Panc1 (cell line): ENCODE results near the gene MYCBPAP. TPM values are rescaled to one million over a fixed set of nuclear protein-coding genes. Genes with fewer than 3 reads are reported as not detected.

ENCODE experiments used
- ATAC-seq: fragments of 200-7000 bp; cut with Tn5 transposase; 2 replicates; pipeline ENCODE4 v1.9.1; 2020; ENCODE audit warnings: mild to moderate bottlenecking, moderate library complexity
- BruUV-seq: library from RNA; stranded (reverse); fragments of 400-500 nt; replicated peaks from 2 replicates; lab custom pipeline; 2021; lab: Mats Ljungman, UMichigan
- CTCF ChIA-PET: fragments of 300-600 bp; sonication (Branson Sonifier 250); formaldehyde crosslinking; loops from one replicate; lab custom pipeline; 2022; ENCODE audit warnings: antibody characterized with exemption; lab: Charles Lee
- POLR2A ChIA-PET: fragments of 300-600 bp; sonication (Branson Sonifier 250); formaldehyde crosslinking; loops from one replicate; lab custom pipeline; 2022; ENCODE audit warnings: antibody characterized with exemption; lab: Charles Lee
- DNase-seq: peaks from one replicate; pipeline ENCODE4 v3.0.0-alpha.2; 2010; ENCODE audit warnings: low read depth, low spot score
- H3K27ac ChIP-seq: 2 replicates; pipeline ENCODE4 v1.5.1; 2011; ENCODE audit warnings: mild to moderate bottlenecking, low read length, inconsistent platforms
- H3K27me3 ChIP-seq: fragments of 200-500 bp; sonication (Bioruptor generic); 2 replicates; pipeline ENCODE4 v1.6.0; 2014; ENCODE audit warnings: low read length, inconsistent platforms; ENCODE audit not compliant: control insufficient read depth, insufficient read depth
- H3K36me3 ChIP-seq: fragments of 200-500 bp; sonication (Bioruptor generic); 2 replicates; pipeline ENCODE4 v1.5.1; 2014; ENCODE audit warnings: inconsistent platforms, mild to moderate bottlenecking, low read length, moderate library complexity; ENCODE audit not compliant: control insufficient read depth, insufficient read depth
- H3K4me1 ChIP-seq: 2 replicates; pipeline ENCODE4 v1.5.1; 2011; ENCODE audit warnings: inconsistent platforms, mild to moderate bottlenecking, low read length, moderate library complexity; ENCODE audit not compliant: control insufficient read depth, insufficient read depth
- H3K4me3 ChIP-seq, 2 experiments: 2 replicates each; pipeline ENCODE4 v1.5.1; 2011 to 2012; ENCODE audit warnings: low read depth in 2 of 2, low read length in 2 of 2, mild to moderate bottlenecking in 2 of 2, inconsistent platforms in 1 of 2, moderate library complexity in 1 of 2
- H3K9me3 ChIP-seq: fragments of 200-500 bp; sonication (Bioruptor generic); 2 replicates; pipeline ENCODE4 v1.5.1; 2014; ENCODE audit warnings: low read depth, mild to moderate bottlenecking, inconsistent platforms, low read length, moderate library complexity; ENCODE audit not compliant: control insufficient read depth, insufficient read depth
- POLR2AphosphoS5 ChIP-seq: IDR thresholded peaks from 2 replicates; pipeline ENCODE4 v1.6.1; 2012; ENCODE audit warnings: mild to moderate bottlenecking, low read depth, low read length, moderate library complexity
- SIN3A ChIP-seq: IDR thresholded peaks from 2 replicates; pipeline ENCODE4 v1.6.1; 2012; ENCODE audit warnings: low read depth, mild to moderate bottlenecking, low read length, moderate library complexity, borderline replicate concordance; ENCODE audit not compliant: insufficient read depth
- TCF7L2 ChIP-seq: IDR thresholded peaks from 2 replicates; pipeline ENCODE4 v1.6.1; 2011; ENCODE audit warnings: mild to moderate bottlenecking, low read depth, low read length, inconsistent platforms
- in situ Hi-C: cut with HindIII; loops from 2 replicates; pipeline ENCODE4 v1.10.0; 2016; ENCODE audit warnings: low sequenced_read_pairs, low pct_unique_long_range_greater_than_20kb
- intact Hi-C: fragments of 100-400 bp; cut with micrococcal nuclease; formaldehyde crosslinking; loops from one replicate; pipeline ENCODE4 v1.10.0; 2022; ENCODE audit not compliant: unreplicated experiment
- total RNA-seq: library from RNA; stranded (reverse); gene quantifications from one replicate; pipeline ENCODE4 v1.2.1, GENCODE V29; 2021; ENCODE audit not compliant: unreplicated experiment
- TF ChIP-seq, protein P1 (sequence below): fragments of 450-650 bp; IDR thresholded peaks from 2 replicates; pipeline ENCODE4 v1.5.1; 2017; ENCODE audit warnings: mild to moderate bottlenecking
- TF ChIP-seq, protein P2 (sequence below), 2 experiments: IDR thresholded peaks; 2 replicates each; pipeline ENCODE4 v1.6.1; 2011 to 2012; ENCODE audit warnings: low read depth in 2 of 2, control low read depth in 1 of 2, low read length in 1 of 2, mild to moderate bottlenecking in 1 of 2, moderate library complexity in 1 of 2; ENCODE audit not compliant: insufficient read depth in 1 of 2

MYCBPAP gene
- total RNA-seq, 1 experiment from 2014 or later = 2.2 TPM

DNA sequence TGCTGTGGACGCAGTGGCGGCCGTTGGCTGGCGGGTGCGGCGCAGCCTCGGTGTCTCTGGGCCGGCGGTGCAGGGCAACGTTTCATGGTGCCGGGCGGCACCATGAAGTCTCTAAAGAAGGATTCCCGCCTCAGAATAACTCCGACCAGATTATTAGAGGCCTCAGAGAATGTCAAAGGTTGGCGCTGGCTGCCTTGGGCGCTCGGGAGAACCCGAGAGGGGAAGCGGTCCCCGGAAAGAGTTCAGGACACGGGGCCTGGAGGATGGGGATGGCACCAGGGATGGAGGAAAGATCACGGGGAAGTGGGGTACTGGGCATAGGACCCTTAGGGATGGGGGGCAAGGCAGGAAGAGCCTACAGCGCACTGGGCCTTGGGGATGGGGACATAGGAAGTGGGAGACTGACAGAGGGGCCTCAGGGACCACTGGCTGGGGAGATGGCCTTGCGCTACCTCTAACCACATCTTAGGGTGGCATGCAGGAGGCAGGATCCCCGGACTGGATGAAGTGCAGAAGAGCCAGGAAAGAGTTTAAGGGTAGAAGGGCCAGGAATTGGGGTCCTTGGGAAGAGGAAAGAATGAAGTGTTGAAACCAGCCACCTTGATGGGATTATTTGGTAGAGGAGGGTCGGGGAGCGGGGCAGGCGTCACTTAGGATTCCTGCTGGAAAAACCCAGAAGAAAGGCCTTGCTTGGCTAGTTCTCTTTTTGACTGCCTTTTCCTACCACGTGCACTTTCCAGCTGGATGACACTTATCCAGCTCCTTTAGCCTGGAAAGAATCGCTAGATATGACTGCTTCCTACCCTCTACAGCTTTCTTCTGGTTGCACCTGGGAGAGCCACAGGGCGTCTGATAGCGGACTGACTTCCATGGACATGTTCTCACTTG lies 578 bp downstream of the MYCBPAP start:
- ATAC-seq = peak; percentile 33

DNA sequence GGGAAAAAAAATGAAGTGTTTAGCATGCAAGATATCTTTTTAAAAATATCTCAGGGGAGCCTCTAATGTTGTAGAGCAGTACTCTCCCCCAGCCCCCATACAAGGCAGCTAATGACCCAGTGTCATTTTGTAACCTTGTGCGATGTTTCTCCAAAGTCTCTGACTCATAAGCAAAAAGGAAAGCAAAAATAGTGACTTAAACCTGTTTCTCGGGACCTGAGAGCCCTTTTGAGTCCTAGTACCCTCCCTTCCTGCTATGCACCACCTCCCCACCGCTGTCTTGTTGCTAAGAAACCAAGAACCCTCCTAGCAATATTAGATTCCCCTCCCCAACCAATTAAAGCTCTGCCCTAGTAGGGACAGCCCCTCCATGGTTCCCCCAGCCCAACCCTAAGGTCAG lies 2.8 kb downstream of the MYCBPAP start:
- DNase-seq (no peak), ATAC-seq (no peak)
- H3K4me3 ChIP-seq = no peak overlapping the region
- no peaks in the 10 kb centered on the region for H3K36me3 ChIP-seq
- no peak overlapping the region for H3K27ac ChIP-seq
- CTCF ChIA-PET = no interaction called here
- H3K4me1 ChIP-seq = peaks cover 11% of the 10 kb centered on the region
- no TSS peak for BruUV-seq
- intact Hi-C loops (no loop called here), in situ Hi-C loops (no loop called here)
- H3K27me3 ChIP-seq = no peaks in the 10 kb centered on the region
- H3K9me3 ChIP-seq = no peaks in the 10 kb centered on the region
- TF ChIP-seq POLR2AphosphoS5 (no peak), SIN3A (no peak), TCF7L2 (no peak)
- TF ChIP-seq, protein P1, sequence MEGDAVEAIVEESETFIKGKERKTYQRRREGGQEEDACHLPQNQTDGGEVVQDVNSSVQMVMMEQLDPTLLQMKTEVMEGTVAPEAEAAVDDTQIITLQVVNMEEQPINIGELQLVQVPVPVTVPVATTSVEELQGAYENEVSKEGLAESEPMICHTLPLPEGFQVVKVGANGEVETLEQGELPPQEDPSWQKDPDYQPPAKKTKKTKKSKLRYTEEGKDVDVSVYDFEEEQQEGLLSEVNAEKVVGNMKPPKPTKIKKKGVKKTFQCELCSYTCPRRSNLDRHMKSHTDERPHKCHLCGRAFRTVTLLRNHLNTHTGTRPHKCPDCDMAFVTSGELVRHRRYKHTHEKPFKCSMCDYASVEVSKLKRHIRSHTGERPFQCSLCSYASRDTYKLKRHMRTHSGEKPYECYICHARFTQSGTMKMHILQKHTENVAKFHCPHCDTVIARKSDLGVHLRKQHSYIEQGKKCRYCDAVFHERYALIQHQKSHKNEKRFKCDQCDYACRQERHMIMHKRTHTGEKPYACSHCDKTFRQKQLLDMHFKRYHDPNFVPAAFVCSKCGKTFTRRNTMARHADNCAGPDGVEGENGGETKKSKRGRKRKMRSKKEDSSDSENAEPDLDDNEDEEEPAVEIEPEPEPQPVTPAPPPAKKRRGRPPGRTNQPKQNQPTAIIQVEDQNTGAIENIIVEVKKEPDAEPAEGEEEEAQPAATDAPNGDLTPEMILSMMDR = no peak
- TF ChIP-seq, protein P2, sequence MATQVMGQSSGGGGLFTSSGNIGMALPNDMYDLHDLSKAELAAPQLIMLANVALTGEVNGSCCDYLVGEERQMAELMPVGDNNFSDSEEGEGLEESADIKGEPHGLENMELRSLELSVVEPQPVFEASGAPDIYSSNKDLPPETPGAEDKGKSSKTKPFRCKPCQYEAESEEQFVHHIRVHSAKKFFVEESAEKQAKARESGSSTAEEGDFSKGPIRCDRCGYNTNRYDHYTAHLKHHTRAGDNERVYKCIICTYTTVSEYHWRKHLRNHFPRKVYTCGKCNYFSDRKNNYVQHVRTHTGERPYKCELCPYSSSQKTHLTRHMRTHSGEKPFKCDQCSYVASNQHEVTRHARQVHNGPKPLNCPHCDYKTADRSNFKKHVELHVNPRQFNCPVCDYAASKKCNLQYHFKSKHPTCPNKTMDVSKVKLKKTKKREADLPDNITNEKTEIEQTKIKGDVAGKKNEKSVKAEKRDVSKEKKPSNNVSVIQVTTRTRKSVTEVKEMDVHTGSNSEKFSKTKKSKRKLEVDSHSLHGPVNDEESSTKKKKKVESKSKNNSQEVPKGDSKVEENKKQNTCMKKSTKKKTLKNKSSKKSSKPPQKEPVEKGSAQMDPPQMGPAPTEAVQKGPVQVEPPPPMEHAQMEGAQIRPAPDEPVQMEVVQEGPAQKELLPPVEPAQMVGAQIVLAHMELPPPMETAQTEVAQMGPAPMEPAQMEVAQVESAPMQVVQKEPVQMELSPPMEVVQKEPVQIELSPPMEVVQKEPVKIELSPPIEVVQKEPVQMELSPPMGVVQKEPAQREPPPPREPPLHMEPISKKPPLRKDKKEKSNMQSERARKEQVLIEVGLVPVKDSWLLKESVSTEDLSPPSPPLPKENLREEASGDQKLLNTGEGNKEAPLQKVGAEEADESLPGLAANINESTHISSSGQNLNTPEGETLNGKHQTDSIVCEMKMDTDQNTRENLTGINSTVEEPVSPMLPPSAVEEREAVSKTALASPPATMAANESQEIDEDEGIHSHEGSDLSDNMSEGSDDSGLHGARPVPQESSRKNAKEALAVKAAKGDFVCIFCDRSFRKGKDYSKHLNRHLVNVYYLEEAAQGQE (IDR thresholded peaks at IDR 0.05; ENCODE audit: insufficient read depth in 1 of 2, low read depth in 2 of 2, low read length in 1 of 2) = no peak
- POLR2A ChIA-PET = no interaction called here

More for the DNA sequence above, 578 bp downstream of the MYCBPAP start:
- peaks cover 11% of the 10 kb centered on the region for H3K4me1 ChIP-seq
- in situ Hi-C loops (no loop called here), intact Hi-C loops (no loop called here)
- TF ChIP-seq TCF7L2 (no peak; the same call in none of the 2 replicates), SIN3A (0 out of 2 replicates have a peak, but pooled peaks have one; percentile 44)
- TF ChIP-seq, protein P1 = no peak
- ChIA-PET CTCF (interaction anchor here (0.7 to 0.8 kb wide), 3 partner anchors 11 to 96 kb away, joined by 3 to 7 read pairs (median 4); no protein-coding TSS in a partner anchor), POLR2A (no interaction called here)
- peak overlapping the region; percentile 65 to 83 for H3K4me3 ChIP-seq
- peak overlapping the region; percentile 88 for H3K27ac ChIP-seq
- H3K27me3 ChIP-seq = no peaks in the 10 kb centered on the region
- DNase-seq = no peak
- TSS peak; percentile 87 for BruUV-seq
- H3K36me3 ChIP-seq = no peaks in the 10 kb centered on the region
- no peaks in the 10 kb centered on the region for H3K9me3 ChIP-seq
